HepG2 (cell line): ENCODE measurements around the gene MCM3AP. TPM values are rescaled to one million over a fixed set of nuclear protein-coding genes. Genes with fewer than 3 reads are reported as not detected.

Experiments
- ATAC-seq: fragments of 200-7000 bp; cut with Tn5 transposase; 3 replicates; pipeline ENCODE4 v1.9.1; 2020; ENCODE audit warnings: mild to moderate bottlenecking, moderate library complexity
- BruUV-seq: library from RNA; stranded (reverse); fragments of 400-500 nt; replicated peaks from 2 replicates; lab custom pipeline; 2021; lab: Mats Ljungman, UMichigan
- CTCF ChIA-PET: fragments of 300-600 bp; formaldehyde crosslinking; extraction: SDS; loops from one replicate; lab custom pipeline; 2021; ENCODE audit warnings: low total read pairs, inconsistent platforms, low intra/inter-chr PET ratio; lab: Yijun Ruan, JAX
- POLR2A ChIA-PET: fragments of 350-600 bp; sonication (Branson Sonifier 250); formaldehyde crosslinking; loops from one replicate; lab custom pipeline; 2020; ENCODE audit warnings: antibody characterized with exemption, inconsistent platforms; lab: Yijun Ruan, JAX
- DNase-seq: peaks from one replicate; pipeline ENCODE4 v3.0.0-alpha.2; 2015; ENCODE audit warnings: low spot score
- FAIRE-seq: peaks from 3 replicates; lab custom pipeline; 2011; peaks lifted over from hg19 to GRCh38; lab: Jason Lieb, UNC
- H2AFZ ChIP-seq: one replicate; pipeline ENCODE4 v1.6.1; 2011; ENCODE audit warnings: low read length, inconsistent platforms
- H3K27ac ChIP-seq: fragments of 300-600 bp; 3 replicates; pipeline ENCODE4 v1.8.0; 2011; ENCODE audit warnings: mixed run types, mild to moderate bottlenecking, mixed read lengths, low read length, inconsistent platforms; ENCODE audit not compliant: insufficient read depth; ENCODE audit errors: extremely low read length
- H3K27me3 ChIP-seq, 2 experiments: fragments of 200-600 bp in 1 of 2; 2 replicates in 1 of 2; 3 replicates in 1 of 2; pipeline versions ENCODE4 v1.6.0 to v1.8.0; 2011; ENCODE audit warnings: low read length in 2 of 2, mild to moderate bottlenecking in 2 of 2, moderate library complexity in 2 of 2, inconsistent platforms in 1 of 2; ENCODE audit not compliant: insufficient read depth in 2 of 2, control insufficient read depth in 1 of 2
- H3K36me3 ChIP-seq, 2 experiments: fragments of 200-600 bp in 1 of 2; replicated peaks in 1 of 2; 2 replicates in 1 of 2; 3 replicates in 1 of 2; pipeline versions ENCODE4 v1.5.1 to v1.8.0; 2011; ENCODE audit warnings: low read length in 2 of 2, inconsistent platforms in 1 of 2; ENCODE audit not compliant: insufficient read depth in 2 of 2, control insufficient read depth in 1 of 2
- H3K4me1 ChIP-seq: 2 replicates; pipeline ENCODE4 v1.5.1; 2012; ENCODE audit warnings: low read length, inconsistent platforms; ENCODE audit not compliant: insufficient read depth
- H3K4me2 ChIP-seq: 2 replicates; pipeline ENCODE4 v1.6.0; 2011; ENCODE audit warnings: low read depth, low read length, inconsistent platforms
- H3K4me3 ChIP-seq, 3 experiments: fragments of 200-600 bp in 1 of 3; sonication (generic), shearing (Covaris generic) in 1 of 3; replicated peaks in 1 of 3; 2 replicates each; pipeline ENCODE4 v1.5.1; 2011 to 2016; ENCODE audit warnings: low read length in 3 of 3, inconsistent platforms in 2 of 3, low read depth in 2 of 3, mild to moderate bottlenecking in 2 of 3, control low read depth in 1 of 3, mixed read lengths in 1 of 3; ENCODE audit not compliant: insufficient read depth in 1 of 3
- H3K79me2 ChIP-seq: one replicate; pipeline ENCODE4 v1.6.1; 2011; ENCODE audit warnings: low read length, inconsistent platforms; ENCODE audit not compliant: insufficient read depth
- H3K9ac ChIP-seq: 2 replicates; pipeline ENCODE4 v1.6.0; 2011; ENCODE audit warnings: mild to moderate bottlenecking, low read depth, low read length, inconsistent platforms; ENCODE audit not compliant: insufficient read depth
- H3K9me3 ChIP-seq: 2 replicates; pipeline ENCODE4 v1.5.1; 2012; ENCODE audit warnings: mild to moderate bottlenecking, low read length
- H4K20me1 ChIP-seq: 2 replicates; pipeline ENCODE4 v1.6.0; 2011; ENCODE audit warnings: inconsistent platforms, mild to moderate bottlenecking, low read length, moderate library complexity; ENCODE audit not compliant: insufficient read depth
- AGO2 ChIP-seq: fragments of 200-400 bp; formaldehyde crosslinking; optimal IDR thresholded peaks from 2 replicates; pipeline ENCODE3; 2017; ENCODE audit warnings: mild to moderate bottlenecking, low read depth, low read length, moderate library complexity
- ETV5 ChIP-seq: IDR thresholded peaks from 2 replicates; pipeline ENCODE4 v1.6.1; 2018; ENCODE audit warnings: missing biosample characterization, missing genetic modification reagents, inconsistent platforms, borderline replicate concordance
- KDM5B ChIP-seq: sonication (generic); formaldehyde crosslinking; IDR thresholded peaks from 2 replicates; pipeline ENCODE4 v1.4.0; 2020; ENCODE audit warnings: missing genetic modification reagents, mild to moderate bottlenecking, borderline replicate concordance
- MIER2 ChIP-seq: IDR thresholded peaks from 2 replicates; pipeline ENCODE4 v1.6.1; 2016; ENCODE audit warnings: missing biosample characterization, missing genetic modification reagents
- RFX3 ChIP-seq: IDR thresholded peaks from 2 replicates; pipeline ENCODE4 v1.6.1; 2016; ENCODE audit warnings: missing biosample characterization, missing genetic modification reagents
- RNF2 ChIP-seq: fragments of 450-650 bp; conservative IDR thresholded peaks from 2 replicates; pipeline ENCODE4 v1.6.1; 2016; ENCODE audit warnings: low read depth
- SAP130 ChIP-seq: IDR thresholded peaks from 2 replicates; pipeline ENCODE4 v1.6.1; 2016; ENCODE audit warnings: low read depth
- TAF1 ChIP-seq: sonication (generic); formaldehyde crosslinking; IDR thresholded peaks from 2 replicates; pipeline ENCODE4 v1.4.0; 2020; ENCODE audit warnings: missing genetic modification reagents
- TARDBP ChIP-seq: sonication (generic); formaldehyde crosslinking; IDR thresholded peaks from 2 replicates; pipeline ENCODE4 v1.8.0; 2022; ENCODE audit warnings: mild to moderate bottlenecking, missing genetic modification reagents
- ZNF10 ChIP-seq: sonication (generic); formaldehyde crosslinking; IDR thresholded peaks from 2 replicates; pipeline ENCODE4 v1.4.0; 2020; ENCODE audit warnings: mild to moderate bottlenecking, low read depth, missing genetic modification reagents, borderline replicate concordance
- ZNF263 ChIP-seq: sonication (generic); formaldehyde crosslinking; IDR thresholded peaks from 2 replicates; pipeline ENCODE4 v1.4.0; 2020; ENCODE audit warnings: missing genetic modification reagents
- ZNF451 ChIP-seq: sonication (generic); formaldehyde crosslinking; IDR thresholded peaks from 2 replicates; pipeline ENCODE4 v1.5.0; 2020; ENCODE audit warnings: mild to moderate bottlenecking, missing genetic modification reagents
- WGBS: methylation state at CpG from one replicate; pipeline ENCODE4 v1.1.6; 2017; ENCODE audit warnings: low lambda C conversion rate; 5-methylcytosine and 5-hydroxymethylcytosine counted together
- in situ Hi-C: cut with HindIII; loops from 2 replicates; pipeline ENCODE4 v1.10.0; 2017; ENCODE audit warnings: low pct_unique_long_range_greater_than_20kb; ENCODE audit not compliant: extremely low pct_ligation_motif_present
- intact Hi-C: fragments of 100-400 bp; cut with micrococcal nuclease; formaldehyde crosslinking; loops from one replicate; pipeline ENCODE4 v1.10.0; 2022; ENCODE audit not compliant: unreplicated experiment
- polyA plus RNA-seq, 8 experiments: library from polyadenylated mRNA; depleted of rRNA in 3 of 8; stranded (reverse) in 7 of 8; unstranded in 1 of 8; fragments of >200 nt; fragmentation: Illumina TruSeq in 4 of 8; extraction: Trizol in 4 of 8; gene quantifications; 2 replicates each; pipeline versions ENCODE4 v1.2.1 to v1.2.3, GENCODE V29; 2011 to 2016; ENCODE audit warnings: low read depth in 4 of 8, missing spikeins in 1 of 8, mixed read lengths in 1 of 8; ENCODE audit not compliant: insufficient read depth in 1 of 8
- total RNA-seq, 5 experiments: library from RNA; depleted of rRNA; stranded (reverse); fragments of >200 nt; fragmentation: Illumina TruSeq; extraction: Trizol; gene quantifications; 2 replicates each; pipeline ENCODE4 v1.2.3, GENCODE V29; 2016; ENCODE audit warnings: low read depth in 1 of 5
- TF ChIP-seq, protein P1 (sequence below): sonication (generic); formaldehyde crosslinking; IDR thresholded peaks from 2 replicates; pipeline ENCODE4; 2020; ENCODE audit warnings: missing genetic modification reagents, mild to moderate bottlenecking, borderline replicate concordance
- TF ChIP-seq, protein P2 (sequence below): sonication (generic); formaldehyde crosslinking; IDR thresholded peaks from 2 replicates; pipeline ENCODE4 v1.4.0; 2020; ENCODE audit warnings: missing genetic modification reagents

The MCM3AP gene
- total and polyA plus RNA-seq, 2 of the 13 experiments (the other 11 are each of a cell fraction or from before 2014, with no cell fraction given), result 27.0 to 54.7 TPM

GRCh38 chr21:46226920-46227599, 58.4 kb downstream of the MCM3AP start:
- H2AFZ ChIP-seq, result no peak overlapping the region
- peaks cover 3 to 12% of the 10 kb centered on the region in 2 experiments for H3K36me3 ChIP-seq
- peaks cover 36% of the 10 kb centered on the region for H4K20me1 ChIP-seq
- peak; percentile 45 for ATAC-seq
- no peaks in the 10 kb centered on the region for H3K9me3 ChIP-seq
- DNase-seq, result no peak
- H3K9ac ChIP-seq, result peak overlapping the region; percentile 81
- intact Hi-C loops (loop anchor here (5.0 to 10.0 kb wide), 2 partner anchors 58 to 70 kb away; partner anchors contain the start of genes FTCD, MCM3AP and YBEY), in situ Hi-C loops (loop anchor here (5.0 kb wide), 1 partner anchor 255 kb away; no protein-coding TSS in a partner anchor)
- ChIA-PET CTCF (no interaction called here), POLR2A (no interaction called here)
- peaks cover 75% of the 10 kb centered on the region for H3K79me2 ChIP-seq
- H3K4me3 ChIP-seq, result peak overlapping the region; percentile 91 to 99 (median 98)
- no TSS peak for BruUV-seq
- no peaks in the 10 kb centered on the region for H3K27me3 ChIP-seq
- FAIRE-seq, result no peak
- H3K27ac ChIP-seq, result peak overlapping the region; percentile 64
- H3K4me2 ChIP-seq, result peak overlapping the region; percentile 81
- H3K4me1 ChIP-seq, result peaks cover 60% of the 10 kb centered on the region
- 17% methylated on average over 4 of the region's 4 CpGs for WGBS
- TF ChIP-seq AGO2 (no peak), MIER2 (CRISPR knock-in tag) (no peak), TARDBP (no peak), ETV5 (CRISPR knock-in tag) (no peak), RFX3 (CRISPR knock-in tag) (no peak), ZNF263 (CRISPR knock-in tag) (no peak), ZNF451 (0 out of 2 replicates have a peak, but pooled peaks have one; percentile 3), ZNF10 (CRISPR knock-in tag) (no peak), RNF2 (no peak), TAF1 (peak; percentile 35), KDM5B (no peak), SAP130 (CRISPR knock-in tag) (peak; percentile 35)
- TF ChIP-seq, protein P1, sequence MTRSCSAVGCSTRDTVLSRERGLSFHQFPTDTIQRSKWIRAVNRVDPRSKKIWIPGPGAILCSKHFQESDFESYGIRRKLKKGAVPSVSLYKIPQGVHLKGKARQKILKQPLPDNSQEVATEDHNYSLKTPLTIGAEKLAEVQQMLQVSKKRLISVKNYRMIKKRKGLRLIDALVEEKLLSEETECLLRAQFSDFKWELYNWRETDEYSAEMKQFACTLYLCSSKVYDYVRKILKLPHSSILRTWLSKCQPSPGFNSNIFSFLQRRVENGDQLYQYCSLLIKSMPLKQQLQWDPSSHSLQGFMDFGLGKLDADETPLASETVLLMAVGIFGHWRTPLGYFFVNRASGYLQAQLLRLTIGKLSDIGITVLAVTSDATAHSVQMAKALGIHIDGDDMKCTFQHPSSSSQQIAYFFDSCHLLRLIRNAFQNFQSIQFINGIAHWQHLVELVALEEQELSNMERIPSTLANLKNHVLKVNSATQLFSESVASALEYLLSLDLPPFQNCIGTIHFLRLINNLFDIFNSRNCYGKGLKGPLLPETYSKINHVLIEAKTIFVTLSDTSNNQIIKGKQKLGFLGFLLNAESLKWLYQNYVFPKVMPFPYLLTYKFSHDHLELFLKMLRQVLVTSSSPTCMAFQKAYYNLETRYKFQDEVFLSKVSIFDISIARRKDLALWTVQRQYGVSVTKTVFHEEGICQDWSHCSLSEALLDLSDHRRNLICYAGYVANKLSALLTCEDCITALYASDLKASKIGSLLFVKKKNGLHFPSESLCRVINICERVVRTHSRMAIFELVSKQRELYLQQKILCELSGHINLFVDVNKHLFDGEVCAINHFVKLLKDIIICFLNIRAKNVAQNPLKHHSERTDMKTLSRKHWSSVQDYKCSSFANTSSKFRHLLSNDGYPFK, result no peak
- TF ChIP-seq, protein P2, sequence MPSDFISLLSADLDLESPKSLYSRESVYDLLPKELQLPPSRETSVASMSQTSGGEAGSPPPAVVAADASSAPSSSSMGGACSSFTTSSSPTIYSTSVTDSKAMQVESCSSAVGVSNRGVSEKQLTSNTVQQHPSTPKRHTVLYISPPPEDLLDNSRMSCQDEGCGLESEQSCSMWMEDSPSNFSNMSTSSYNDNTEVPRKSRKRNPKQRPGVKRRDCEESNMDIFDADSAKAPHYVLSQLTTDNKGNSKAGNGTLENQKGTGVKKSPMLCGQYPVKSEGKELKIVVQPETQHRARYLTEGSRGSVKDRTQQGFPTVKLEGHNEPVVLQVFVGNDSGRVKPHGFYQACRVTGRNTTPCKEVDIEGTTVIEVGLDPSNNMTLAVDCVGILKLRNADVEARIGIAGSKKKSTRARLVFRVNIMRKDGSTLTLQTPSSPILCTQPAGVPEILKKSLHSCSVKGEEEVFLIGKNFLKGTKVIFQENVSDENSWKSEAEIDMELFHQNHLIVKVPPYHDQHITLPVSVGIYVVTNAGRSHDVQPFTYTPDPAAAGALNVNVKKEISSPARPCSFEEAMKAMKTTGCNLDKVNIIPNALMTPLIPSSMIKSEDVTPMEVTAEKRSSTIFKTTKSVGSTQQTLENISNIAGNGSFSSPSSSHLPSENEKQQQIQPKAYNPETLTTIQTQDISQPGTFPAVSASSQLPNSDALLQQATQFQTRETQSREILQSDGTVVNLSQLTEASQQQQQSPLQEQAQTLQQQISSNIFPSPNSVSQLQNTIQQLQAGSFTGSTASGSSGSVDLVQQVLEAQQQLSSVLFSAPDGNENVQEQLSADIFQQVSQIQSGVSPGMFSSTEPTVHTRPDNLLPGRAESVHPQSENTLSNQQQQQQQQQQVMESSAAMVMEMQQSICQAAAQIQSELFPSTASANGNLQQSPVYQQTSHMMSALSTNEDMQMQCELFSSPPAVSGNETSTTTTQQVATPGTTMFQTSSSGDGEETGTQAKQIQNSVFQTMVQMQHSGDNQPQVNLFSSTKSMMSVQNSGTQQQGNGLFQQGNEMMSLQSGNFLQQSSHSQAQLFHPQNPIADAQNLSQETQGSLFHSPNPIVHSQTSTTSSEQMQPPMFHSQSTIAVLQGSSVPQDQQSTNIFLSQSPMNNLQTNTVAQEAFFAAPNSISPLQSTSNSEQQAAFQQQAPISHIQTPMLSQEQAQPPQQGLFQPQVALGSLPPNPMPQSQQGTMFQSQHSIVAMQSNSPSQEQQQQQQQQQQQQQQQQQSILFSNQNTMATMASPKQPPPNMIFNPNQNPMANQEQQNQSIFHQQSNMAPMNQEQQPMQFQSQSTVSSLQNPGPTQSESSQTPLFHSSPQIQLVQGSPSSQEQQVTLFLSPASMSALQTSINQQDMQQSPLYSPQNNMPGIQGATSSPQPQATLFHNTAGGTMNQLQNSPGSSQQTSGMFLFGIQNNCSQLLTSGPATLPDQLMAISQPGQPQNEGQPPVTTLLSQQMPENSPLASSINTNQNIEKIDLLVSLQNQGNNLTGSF (CRISPR knock-in tag), result no peak
